HG02759 (cell line): Measurements from ENCODE around the gene STRN4.
"Not testable (repeated sequence)": the region's sequence is repeated elsewhere in the genome, so short reads cannot be mapped to it uniquely, and the experiment has no call there.

Experiments used
- ATAC-seq: cut with Tn5 transposase; IDR thresholded peaks from one replicate; pipeline ENCODE4 v1.9.1; 2021; ENCODE audit warnings: mild to moderate bottlenecking, moderate library complexity; ENCODE audit not compliant: unreplicated experiment

STRN4 gene

DNA sequence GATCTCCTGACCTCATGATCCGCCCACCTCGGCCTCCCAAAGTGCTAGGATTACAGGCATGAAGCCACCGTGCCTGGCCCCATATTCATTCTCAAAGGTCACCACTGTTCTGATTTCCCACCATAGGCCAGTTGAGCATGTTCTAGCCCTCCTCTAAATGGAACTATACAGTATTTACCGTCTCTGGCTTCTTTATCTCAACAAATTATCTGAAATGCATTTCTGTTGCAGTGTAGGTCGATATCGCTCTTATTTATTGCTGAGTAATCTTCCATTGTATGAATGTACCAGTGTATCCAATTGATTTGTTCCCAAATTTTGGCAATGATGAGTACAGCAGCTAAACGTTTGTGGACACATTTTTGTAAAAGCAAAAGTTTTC, 26.8 kb upstream of the STRN4 start:
- no peak for ATAC-seq

DNA sequence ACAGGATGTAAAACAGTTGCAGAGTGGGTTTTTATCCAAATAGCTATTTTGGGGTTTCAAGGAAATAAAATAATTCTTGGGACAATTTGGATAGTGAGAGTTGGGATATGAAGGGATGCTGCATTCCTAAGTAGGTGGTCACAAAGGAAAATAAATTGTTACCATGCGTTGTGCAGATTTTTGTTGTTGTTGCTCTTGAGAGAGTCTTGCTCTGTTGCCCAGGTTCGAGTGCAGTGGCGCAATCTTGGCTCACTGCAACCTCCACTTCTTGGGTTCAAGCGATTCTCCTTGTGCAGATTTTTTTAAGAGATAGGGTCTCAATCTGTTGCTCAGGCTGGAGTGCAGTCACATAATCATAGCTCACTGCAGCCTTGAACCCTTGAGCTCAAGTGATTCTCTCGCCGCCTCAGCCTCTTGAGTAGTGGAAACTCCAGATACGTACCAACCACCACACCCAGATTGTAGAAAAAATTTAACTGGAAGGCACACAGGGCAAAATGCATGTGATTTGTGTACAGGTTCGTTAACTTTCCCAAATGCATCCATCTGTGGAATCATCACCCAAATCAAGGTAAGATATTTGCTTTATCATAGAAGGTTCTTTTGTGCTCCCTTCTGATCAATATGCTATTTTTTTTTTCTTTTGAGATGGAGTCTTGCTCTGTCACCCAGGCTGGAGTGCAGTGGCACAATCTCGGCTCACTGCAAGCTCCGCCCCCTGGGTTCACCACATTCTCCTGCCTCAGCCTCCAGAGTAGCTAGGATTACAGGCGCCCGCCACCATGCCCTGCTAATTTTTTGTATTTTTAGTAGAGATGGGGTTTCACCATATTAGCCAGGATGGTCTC, 26.1 kb upstream of the STRN4 start:
- ATAC-seq, result no peak

DNA sequence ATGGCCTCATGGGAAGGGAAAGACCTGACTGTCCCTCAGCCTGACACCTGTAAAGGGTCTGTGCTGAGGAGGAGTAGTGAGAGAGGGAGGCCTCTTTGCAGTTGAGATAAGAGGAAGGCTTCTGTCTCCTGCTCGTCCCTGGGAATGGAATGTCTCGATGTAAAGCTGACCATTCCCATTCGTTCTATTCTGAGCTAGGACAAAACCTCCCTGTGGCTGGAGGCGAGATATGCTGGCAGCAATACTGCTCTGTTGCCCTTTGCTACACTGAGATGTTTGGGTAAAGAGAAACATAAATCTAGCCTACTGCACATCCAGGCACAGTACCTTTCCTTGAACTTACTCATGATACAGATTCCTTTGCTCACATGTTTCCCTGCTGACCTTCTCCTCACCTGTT, 22.5 kb upstream of the STRN4 start:
- not testable (repeated sequence) for ATAC-seq

DNA sequence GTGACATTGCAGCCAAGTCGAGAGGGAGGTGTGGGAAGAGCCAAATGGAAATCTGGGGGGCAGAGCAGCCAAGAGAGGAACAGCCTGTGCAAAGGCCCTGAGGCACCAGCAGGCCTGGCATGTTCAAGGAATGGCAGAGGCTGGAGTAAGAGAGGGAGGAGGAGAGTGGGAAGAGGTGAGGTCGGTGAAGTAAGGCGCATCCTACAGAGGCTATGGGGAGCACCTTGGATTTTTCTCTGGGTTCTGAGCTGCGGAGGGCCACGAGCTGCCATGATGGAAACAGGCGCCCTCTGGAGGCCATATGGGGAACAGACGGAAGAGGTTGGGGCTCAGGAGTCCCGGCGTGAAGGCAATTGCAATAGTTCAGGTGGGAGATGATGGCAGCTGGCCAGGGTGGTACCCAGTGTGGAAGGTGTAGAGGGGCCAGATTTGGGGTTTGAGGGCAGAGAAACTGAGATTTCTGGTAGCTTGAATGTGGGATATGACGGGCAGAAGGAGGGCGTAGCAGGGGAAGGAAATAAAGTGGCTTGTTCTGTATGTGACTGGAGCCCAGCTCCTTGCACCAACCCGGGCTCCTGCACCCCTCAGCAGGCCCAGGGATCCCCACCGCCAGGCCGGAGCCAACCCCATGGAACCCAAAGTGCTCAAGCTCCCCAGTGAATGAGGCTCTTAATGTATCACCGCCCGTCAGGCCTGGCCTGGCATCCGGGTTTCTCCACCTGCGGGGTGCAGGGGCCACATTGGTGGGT, 20.5 kb upstream of the STRN4 start:
- no peak for ATAC-seq

DNA sequence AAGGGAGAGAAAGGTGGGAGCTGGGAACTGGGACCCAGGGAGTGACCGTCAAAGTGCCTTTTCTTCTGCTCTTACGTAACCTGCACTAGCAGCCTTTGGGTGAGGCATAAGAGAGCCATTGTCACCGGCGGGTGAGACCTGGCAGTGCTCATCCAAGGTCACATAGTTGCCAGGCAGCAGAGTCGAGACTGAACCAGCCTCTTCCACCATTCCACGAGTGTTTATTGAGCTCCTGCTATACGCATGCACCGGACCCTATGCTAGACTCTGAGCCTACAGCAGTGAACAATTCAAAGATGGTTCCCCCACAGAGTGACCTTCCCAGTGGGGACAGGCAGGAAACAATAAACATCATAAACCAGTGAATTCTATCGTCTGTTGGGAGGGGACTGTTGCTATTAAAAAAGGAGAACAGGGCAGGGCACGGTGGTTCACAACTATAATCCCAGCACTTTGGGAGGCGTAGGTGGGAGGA, 18.6 kb upstream of the STRN4 start:
- ATAC-seq, result no peak

DNA sequence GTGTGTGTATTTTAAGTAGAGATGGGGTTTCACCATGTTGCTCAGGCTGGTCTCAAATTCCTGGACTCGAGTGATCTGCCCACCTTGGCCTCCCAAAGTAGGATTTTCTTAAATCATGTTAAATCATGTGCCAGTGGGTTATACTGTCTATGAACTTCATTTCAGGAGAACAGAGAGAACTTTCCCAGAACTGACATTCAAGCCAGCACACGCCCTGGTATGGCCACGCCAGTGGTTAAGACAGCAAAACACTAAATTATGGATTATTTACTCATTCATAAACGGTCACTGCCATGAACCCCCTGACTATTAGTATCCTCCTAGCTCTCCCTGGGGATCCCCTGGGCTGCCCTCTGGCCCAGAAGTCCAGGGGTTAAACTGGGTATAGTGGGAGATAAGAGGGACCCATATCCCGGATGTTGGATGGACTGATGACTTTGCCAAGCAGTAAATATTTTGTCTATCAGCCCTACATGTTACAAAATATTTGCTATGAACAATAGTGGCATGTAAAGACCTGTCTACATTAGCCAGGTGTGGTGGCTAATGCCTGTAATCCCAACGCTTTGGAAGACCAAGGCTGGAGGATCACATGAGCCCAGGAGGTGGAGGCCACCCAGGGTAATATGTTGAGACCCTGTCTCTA, 16.1 kb upstream of the STRN4 start:
- ATAC-seq, result no peak

DNA sequence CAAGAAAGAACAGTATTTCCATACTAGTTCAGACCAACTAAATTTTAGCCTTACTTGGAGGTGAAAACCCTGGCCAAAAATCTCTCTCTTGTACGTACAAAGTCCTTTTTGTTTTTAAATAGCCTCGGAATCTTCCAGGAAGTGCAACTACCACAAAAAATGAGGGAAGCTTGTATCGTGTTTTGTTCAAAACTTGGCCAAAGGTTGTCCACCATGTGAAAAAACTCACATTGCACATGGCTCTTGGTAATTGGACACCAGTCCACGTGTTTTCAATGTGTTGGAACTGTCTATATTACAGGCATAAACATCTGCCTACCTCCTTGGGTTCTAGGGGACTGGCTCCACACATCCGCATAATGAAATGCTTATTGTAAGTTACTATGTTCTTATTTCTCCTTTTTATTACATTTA, 15.2 kb upstream of the STRN4 start:
- ATAC-seq, result no peak

DNA sequence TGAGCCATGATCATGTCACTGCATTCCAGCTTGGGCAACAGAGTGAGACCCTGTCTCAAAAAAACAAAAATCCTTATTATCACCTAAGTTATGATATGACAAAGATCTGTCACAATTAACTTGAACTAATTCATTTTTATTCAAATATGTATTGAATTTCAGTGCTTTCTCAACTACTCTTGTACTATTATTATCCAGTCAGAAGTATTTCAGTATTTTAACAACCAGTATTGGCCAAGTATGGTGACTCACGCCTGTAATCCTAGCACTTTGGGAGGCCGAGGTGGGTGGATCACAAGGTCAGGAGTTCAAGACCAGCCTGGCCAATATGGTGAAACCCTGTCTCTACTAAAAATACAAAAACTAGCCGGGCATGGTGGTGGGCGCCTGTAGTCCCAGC, 14.6 kb upstream of the STRN4 start:
- ATAC-seq, result not testable (repeated sequence)

DNA sequence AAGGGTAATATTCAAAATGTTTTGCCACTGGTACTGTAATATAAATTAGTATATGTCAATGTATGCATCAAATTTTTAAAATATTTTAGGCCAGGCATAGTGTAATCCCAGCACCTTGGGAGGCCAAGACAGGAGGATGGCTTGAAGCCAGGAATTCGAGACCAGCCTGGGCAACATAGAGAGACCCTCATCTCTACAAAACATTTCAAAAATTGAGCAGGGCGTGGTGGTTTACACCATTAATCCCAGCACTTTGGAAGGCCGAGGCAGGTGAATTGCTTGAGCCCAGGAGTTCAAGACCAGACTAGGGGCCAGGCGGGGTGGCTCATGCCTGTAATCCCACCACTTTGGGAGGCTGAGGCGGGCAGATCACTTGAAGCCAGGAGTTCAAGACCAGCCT, 14.1 kb upstream of the STRN4 start:
- no peak for ATAC-seq

DNA sequence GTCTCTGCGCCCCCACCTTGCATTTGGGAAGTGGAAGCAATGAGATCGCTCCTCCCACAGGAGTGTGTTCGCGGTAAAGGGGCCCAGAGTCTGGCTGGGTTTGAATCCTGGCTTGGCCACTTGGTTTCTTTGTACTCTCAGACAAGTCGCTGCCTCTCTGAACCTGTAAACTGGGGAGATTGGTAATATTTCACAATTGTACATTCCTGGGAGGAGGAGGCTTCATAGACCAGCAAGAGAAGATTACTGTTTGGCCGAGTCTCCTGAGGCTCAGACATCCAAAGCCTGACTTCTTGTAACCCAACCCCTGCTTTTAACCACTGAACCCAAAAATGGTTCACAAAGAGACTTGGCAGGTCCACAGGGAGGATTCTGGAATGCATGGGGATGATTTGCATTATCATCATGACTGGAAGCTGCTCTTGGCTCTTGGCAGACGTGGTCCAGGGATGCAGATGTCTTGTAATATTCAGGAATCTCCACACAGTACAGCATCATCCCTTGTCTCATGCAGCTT, 13.6 kb upstream of the STRN4 start:
- no peak for ATAC-seq

DNA sequence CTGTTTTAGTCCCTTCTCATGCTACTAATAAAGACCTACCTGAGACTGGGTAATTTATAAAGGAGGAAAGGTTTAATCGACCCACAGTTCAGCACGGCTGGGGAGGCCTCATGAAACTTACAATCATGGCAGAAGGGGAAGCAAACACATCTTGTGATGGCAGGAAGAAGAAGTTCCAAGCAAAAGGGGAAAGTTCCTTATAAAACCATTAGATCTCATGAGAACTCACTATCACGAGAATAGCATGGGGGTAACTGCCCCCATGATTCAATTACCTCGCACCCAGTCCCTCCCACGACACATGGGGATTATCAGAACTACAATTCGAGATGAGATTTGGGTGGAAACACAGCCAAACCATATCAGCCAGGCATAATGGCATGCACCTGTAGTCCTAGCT, 13.0 kb upstream of the STRN4 start:
- ATAC-seq, result no peak

DNA sequence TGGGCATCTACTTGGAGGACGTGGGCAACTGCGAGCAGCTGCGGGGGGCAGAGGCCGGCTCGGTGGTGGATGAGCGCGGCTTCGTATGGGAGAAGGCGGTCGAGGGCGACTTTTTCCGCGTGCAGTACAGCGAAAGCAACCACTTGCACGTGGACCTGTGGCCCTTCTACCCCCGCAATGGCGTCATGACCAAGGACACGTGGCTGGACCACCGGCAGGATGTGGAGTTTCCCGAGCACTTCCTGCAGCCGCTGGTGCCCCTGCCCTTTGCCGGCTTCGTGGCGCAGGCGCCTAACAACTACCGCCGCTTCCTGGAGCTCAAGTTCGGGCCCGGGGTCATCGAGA, 10.3 kb upstream of the STRN4 start:
- no peak for ATAC-seq

DNA sequence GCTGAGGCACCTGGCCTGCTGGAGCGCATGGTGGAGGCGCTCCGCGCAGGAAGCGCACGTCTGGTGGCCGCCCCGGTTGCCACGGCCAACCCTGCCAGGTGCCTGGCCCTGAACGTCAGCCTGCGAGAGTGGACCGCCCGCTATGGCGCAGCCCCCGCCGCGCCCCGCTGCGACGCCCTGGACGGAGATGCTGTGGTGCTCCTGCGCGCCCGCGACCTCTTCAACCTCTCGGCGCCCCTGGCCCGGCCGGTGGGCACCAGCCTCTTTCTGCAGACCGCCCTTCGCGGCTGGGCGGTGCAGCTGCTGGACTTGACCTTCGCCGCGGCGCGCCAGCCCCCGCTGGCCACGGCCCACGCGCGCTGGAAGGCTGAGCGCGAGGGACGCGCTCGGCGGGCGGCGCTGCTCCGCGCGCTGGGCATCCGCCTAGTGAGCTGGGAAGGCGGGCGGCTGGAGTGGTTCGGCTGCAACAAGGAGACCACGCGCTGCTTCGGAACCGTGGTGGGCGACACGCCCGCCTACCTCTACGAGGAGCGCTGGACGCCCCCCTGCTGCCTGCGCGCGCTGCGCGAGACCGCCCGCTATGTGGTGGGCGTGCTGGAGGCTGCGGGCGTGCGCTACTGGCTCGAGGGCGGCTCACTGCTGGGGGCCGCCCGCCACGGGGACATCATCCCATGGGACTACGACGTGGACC, 9.7 kb upstream of the STRN4 start:
- ATAC-seq, result no peak

DNA sequence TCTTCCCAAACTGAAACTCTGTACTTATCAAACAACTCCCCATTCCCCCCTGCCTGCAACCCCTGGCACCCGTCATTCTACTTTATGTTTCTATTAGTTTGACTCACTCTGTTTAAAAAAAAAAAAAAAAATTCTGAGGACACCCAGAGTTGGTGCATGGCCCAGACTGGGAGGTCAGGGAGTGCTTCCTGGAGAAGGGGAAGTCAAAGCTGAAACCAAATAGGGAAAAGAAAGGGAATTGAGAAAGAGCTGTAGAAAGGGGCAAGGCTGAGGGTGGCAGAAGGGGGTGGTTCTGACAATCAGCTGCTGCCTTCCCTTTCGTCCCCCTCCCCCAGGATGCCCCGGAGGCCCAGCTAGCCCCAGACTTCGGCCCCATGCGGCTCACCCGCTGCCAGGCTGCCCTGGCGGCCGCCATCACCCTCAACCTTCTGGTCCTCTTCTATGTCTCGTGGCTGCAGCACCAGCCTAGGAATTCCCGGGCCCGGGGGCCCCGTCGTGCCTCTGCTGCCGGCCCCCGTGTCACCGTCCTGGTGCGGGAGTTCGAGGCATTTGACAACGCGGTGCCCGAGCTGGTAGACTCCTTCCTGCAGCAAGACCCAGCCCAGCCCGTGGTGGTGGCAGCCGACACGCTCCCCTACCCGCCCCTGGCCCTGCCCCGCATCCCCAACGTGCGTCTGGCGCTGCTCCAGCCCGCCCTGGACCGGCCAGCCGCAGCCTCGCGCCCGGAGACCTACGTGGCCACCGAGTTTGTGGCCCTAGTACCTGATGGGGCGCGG, 9.0 kb upstream of the STRN4 start:
- ATAC-seq, result no peak

DNA sequence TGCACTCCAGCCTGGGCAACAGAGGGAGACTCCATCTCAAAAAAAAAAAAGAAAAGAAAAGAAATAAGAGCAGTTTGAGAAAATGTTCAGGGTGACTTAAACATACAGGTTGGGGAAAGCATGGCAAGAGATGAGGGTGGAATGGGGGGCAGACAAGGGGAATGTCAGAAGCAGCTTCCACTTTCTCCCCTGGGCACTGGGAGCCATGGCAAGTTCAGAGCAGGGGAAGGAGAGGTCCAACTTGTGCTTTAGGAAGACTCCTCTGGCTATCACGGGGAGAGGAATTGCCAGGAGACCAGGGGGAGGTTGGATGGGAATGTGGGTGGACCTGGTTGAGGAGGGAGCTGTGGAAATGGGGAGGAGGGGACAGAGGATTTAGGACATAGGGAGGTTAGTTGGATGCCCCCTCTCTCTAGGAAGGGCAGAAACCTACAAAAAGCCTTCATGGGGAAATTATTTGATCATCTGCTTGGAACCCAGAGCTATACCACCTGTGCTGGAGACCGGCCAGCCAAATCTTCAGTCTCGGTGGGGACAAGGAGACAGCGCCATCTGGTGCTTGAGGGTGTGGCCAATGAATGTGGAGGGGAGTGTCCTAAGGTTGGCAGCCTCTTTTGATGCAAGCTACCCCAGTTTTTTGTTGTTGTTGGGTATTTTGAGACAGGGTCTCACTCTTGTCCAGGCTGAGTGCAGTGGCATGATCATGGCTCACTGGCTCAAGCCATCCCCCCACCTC, 7.3 kb upstream of the STRN4 start:
- no peak for ATAC-seq

DNA sequence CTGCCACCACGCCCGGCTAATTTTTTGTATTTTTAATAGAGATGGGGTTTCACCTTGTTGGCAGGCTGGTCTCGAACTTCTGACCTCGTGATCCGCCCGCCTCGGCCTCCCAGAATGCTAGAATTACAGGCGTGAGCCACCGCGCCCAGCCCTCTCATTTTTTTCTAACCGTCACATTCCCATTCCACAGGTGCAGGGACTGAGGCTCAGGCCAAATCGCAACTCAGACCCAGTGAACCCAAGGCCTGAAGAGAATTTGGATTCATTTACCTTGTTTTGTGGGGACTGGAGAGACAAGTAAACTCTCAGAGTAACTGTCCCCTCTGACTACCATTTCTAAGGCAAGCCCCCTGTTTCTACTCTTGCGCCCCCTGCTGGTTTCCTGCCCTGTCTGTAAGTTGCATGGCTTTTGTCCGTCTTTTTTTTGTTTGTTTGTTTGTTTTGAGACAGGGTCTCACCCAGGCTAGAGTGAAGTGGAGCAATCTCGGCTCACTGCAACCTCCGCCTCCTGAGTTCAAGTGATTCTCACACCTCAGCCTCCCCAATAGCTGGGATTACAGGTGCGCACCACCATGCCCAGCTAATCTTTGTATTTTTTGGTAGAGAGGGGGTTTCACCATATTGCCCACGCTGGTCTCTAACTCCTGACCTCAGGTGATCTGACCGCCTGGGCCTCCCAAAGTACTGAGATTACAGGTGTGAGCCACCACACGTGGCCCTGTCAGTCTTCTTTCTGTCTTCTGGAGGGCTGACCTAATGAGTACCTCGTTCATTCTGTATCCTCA, 2.3 kb upstream of the STRN4 start:
- no peak for ATAC-seq

DNA sequence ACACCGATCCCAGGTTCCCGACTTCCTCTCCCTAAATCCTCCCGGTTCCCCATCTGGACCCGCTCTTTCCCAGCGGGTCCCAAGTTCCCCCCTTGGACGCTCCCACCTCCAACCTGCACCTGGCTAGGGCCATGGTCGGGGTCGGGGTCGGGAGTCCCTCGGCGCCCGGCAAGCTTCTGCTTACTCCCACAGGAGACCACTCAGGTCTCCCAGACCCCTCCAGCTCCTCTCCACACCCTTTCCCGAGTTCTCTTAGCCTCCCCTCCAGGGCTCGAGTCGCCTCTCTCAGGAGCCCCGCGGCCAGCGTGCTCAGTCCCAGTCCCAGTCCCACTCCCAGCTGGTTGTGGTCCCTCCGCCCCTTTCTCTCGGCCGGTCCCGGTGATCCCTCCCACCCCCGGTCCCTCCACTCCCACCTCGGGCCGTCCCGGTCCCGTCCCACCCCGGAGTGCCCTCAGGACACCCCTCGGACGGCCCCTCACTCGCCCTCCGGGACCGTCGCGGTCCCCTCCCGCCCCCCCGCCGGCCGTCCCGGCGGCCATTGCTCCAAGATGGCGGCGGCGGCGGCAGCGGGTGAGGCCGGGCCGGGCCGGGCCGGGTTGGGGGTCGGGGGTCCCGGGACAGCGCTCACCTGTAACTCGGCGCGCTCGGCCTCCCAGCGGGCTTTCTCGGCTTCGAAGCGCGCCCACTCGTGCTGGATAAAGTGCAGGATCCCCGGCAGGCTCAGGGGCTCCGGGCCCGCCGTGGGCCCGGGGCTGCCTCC, 549 bp downstream of the STRN4 start, which contains the start of gene FKRP:
FKRP (plus strand) TSS at position 537 of the 760 bp plus-strand sequence. CDS start 9,394 bp downstream, outside the sequence.
- peak; percentile 68 for ATAC-seq

DNA sequence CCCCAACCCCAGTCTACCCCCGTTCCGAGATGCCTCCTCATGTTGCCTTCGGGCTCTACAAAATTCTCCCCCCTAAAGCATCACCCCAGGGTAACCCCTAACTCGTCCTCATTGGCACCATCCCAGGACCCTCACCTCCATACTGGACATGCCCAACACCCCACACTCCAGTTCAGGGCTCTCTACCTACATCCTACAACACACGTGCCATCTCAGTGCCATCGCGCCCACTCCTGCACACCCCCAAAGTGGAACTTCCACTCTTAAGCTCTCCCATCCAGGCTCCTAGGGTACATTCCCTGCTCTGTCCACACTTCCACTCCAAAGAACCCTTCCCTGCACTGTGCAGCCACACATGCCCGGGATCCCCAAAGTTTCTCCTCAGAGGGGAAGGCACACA, 1.2 kb downstream of the STRN4 start:
- ATAC-seq, result no peak
